Mucosa of gallbladder (tissue), 1 donor: Measurements from ENCODE around the gene POLE. TPM values are rescaled to one million over a fixed set of nuclear protein-coding genes. Genes with fewer than 3 reads are reported as not detected.

ENCODE experiments used
- DNase-seq: peaks from one replicate; pipeline ENCODE4 v3.0.0-alpha.2; 2020; ENCODE audit warnings: low spot score
- total RNA-seq: library from RNA; stranded (reverse); gene quantifications from one replicate; pipeline ENCODE4 v1.2.1, GENCODE V29; 2021
- donor health status: DM: no; HTN: no; CAD: no.

The POLE gene
- total RNA-seq, 1 donor from 2014 or later, result 40.4 TPM

DNA sequence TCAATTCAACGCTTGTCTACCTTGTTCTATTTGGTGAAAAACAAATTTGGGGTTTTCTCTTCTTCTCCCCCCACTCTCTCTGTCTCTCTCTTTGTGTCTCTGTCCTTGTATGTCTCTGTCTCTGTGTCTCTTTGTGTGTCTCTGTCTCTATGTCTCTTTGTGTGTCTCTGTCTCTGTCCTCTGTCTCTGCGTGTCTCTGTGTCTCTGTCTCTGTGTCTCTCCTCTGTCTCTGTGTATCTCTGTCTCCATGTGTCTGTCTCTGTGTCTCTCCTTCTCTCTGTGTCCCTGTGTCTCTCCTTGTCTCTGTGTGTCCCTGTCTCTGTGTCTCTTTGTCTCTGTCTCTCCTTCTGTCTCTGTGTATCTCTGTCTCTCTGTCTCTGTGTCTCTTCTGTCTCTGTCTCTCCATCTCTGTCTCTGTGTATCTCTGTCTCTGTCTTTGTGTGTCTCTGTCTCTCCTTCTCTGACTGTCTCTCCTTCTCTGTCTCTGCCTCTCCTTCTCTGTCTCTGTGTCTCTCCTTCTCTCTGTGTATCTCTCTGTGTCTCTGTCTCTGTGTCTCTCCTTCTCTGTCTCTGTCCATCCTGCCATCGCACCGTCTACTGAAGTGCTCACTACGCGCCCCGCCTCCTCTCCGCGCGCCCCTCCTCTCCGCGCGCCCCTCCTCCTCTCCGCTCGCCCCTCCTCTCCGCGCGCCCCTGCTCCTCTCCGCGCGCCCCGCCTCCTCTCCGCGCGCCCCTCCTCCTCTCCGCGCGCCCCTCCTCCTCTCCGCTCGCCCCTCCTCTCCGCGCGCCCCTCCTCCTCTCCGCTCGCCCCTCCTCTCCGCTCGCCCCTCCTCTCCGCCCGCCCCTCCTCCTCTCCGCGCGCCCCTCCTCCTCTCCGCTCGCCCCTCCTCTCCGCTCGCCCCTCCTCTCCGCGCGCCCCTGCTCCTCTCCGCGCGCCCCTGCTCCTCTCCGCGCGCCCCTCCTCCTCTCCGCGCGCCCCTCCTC lies 89.5 kb downstream of the POLE start:
- no peak for DNase-seq

DNA sequence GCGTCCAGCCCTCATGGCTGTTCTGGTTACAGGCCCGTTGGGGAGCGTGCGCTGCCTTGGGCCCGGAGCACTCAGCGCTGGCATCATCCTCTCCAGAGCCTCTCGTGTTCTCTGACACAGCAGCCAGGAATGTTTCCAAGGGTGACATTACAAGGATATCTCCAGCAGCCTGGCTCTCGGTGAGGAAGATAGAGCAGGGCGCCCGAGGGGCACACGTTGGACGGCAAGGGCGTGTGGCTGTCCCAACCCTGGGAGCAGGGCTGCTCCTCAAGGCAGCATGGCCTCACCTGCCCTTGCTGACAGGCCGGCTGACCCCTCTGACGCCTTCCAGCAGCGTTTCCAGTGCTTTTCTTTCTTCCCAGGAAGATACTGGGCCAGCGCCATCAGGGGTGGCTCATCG lies 91.1 kb downstream of the POLE start:
- no peak for DNase-seq

DNA sequence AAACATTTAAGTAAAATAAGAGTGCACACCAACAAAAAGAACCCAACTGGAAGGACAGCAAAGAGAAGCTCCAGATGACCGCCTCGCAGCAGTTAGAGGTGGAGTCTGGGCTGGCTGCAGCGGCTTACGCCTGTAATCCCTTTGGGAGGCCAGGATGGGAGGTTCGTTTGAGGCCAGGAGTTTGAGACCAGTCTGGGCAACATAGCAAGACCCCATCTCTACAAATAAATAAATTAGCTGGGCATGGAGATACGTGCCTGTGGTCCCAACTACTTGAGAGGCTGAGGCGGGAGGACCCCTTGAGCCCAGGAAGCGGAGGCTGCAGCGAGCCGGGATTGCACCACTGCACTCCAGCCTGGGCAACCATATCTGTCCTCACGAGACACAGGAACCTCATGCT lies 92.0 kb downstream of the POLE start:
- DNase-seq, result no peak

DNA sequence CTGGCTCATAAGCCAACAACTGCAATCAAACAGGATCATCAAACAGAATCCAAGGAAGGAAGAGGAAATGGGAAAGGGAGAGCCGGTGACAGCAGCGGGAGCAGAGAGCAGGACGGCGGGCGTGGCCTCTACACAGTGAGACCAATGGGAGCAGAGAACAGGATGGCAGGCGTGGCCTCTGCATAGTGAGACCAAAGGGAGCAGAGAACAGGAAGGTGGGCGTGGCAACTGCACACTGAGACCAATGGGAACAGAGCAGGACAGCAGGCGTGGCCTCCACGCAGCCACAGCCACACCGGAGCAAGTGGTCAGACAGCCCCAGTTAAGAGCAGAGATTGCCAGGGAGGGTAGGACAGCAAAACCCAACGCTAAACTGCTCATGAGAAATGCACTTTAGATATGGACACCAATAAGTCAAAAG lies 93.2 kb downstream of the POLE start:
- peak; percentile 95 for DNase-seq

DNA sequence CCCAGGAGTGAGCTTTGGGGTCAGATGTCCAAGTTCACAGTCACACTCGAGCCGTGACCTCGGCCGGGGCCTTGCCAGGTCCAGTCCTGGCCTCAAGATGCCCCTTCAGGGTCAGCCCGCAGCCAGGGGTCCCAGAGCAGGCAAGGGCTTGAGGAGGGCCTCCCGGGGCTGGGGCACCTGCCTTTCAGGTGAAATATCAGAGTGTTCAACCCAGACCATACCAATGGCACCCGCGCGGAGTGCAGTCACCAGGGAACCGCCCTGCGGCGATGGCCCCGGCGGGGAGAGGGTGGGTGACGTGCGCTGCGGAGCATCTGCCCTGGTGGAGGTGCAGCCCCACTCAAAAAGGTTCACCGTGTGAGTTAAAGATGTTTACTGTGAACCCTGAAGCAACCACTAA lies 93.6 kb downstream of the POLE start:
- no peak for DNase-seq

DNA sequence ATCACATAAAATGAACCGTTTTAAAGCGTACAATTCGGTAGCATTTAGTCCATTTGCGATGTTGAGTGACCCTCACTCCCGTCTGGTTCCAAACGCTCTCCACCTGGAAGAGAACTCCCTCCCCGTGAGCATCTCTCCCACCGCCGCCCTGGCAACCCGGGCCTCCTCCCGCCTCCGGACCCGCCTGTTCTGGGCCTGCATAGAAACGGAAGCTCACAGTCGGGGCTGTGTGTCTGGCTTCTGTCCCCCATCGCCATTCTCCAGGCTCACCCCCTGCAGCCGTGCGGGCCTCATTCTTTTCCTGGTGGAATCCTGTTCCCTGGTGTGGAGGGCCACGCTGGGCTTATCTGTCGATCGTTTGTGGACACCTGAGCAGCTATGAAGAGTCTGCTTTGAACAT lies 94.1 kb downstream of the POLE start:
- DNase-seq, result no peak

DNA sequence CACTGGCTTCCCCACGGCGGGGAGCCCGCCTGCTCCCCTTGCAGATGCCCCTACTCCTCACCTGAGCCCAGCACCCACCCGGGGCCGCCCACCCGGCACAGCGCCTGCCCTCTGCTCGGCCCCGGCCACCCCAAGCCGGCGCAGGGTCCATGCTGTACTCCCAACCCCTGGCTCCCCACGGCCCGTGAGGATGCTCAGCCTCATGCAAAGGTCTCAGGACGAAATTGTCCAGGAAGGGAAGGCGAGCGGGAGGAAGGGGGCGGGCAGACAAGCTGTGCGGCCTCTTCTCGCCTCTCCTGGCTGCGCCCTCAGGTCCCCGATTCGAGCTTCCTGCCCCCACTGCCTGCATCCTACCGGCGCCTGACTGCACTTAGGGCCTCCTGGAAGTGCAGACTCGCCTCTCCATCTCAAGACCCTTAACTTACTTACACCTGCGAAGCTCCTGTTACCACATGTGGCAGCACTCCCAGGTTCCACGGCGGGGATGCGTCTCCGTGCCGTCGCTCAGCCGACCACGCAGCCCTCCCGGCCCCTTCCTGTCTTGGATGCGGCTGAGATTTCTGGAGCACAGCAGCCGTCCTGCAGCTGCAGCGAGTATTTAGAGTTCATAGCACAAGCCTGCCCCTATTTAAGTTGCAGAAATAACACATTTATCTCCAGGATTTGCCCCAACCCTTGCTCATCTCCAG lies 94.7 kb downstream of the POLE start:
- DNase-seq, result no peak

DNA sequence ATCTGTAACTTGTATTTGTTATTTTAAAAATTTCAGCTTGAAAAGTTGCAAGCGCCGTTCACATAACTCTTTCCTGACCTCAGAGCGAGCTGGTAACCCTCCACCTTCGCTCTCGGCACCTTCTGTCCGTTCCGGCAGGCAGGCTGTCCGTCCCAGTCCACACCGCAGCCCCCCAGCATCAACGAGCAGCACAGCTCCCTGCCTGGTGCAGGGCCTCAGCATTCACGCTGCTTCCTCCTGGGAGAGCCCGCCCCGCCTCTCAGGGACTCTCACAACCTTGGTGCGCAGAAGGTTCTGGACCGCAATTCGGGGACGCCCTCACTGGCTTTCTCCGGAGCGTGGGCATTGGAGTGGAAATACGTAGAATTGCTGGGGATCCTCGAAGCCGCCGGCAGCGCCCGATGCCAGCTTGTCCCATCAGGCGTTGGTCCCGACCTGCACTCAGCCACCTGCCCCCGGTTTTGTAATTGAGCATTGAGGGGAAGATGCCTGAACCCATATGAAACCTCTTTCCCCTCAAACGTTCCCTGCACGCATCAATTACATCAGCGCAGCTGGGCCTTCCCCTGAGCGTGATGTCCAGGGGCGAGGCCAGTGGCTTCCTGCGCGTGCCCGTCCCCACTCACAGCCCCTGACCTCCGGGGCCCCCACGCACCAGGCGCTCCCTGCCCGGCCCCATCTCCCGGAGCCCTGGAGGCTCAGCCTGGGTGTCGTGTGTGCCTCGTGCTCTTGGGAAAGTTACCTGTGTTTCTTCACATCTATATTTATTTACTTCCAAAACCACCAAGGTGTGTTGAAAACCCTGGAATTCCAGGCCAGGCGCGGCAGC lies 95.8 kb downstream of the POLE start:
- no peak for DNase-seq

DNA sequence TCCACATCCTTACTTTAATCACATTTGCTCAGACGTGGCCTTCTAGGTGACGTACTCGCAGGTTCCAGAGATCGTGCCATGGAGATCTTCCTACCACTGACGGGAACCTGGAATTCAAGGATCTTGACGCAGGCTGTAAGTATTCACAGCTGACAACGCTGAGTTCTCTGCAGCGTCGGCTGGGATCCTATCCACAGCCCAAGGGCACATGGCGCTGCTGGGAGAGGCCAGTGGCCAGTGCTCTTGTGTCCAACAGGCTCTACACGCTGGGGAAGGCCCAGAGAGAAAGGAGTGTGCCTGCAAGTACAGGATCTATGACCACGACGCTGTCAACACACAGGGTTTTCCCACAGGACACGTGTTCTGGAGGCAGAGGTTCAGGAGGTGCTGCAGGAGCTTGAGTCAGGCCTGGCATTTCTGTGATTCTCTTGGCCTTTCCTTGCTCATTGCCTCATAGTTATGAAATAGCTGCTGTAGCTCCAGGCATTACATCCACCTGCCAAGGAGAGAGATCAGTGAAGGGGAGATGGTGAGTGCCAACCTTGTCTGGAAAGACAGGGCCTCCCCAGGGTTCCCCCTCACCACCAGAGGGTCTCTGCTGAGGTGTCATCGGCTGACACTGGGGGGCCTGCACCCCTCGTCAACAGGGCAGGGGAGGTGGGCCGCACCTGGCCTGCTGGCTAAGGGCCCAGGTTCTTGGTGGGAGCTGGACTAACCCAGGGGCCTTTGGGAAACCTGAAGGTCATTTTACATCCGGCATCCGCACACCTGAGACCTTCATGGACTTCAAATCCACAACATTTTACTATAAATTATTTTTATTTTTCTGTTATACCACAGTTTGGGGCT lies 98.1 kb downstream of the POLE start:
- DNase-seq, result no peak

DNA sequence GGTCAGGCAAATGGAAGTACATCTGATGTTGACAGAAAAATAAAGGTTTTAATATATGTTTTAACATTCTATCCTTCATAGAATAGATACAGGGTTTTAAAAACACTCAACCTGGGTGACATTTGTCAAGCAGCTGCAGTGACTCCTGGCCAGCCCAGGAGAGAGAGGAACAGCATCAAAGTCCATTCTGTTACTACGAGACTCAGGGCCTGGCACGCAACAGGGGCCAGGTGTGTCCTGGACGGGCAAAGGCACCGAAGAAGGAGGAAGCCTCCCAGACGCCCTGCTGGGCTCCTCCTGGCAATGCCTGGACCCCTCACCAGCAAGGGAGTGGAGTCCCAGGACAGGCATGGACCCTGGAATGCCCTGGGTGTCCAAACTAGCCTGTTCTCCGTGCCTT lies 98.8 kb downstream of the POLE start:
- no peak for DNase-seq

DNA sequence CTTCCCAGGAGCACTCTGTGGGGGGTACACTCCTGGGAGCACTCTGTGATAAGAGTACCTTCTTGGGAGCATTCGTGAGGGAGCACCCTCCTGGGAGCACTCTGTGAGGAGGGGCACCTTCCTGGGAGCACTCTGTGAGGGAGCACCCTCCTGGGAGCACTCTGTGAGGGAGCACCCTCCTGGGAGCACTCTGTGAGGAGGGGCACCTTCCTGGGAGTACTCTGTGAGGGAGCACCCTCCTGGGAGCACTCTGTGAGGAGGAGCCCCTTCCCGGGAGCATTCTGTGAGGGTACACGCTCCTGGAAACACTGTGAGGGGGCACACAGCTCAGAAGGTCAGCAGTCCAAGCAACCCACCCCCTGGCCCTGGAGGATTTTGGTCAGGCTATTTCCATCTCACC lies 99.4 kb downstream of the POLE start:
- no peak for DNase-seq

DNA sequence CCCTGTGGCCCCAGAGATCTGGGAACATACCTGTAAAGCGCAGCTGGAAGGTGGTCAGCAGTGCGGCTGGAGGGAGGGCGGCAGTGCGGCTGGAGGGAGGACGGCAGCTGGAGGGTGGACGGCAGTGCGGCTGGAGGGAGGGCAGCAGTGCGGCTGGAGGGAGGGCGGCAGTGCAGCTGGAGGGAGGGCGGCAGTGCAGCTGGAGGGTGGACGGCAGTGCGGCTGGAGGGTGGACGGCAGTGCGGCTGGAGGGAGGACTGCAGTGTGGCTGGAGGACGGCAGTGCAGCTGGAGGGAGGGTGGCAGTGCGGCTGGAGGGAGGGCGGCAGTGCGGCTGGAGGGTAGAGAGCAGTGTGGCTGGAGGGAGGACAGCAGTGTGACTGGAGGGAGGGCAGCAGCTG lies 100.2 kb downstream of the POLE start:
- no peak for DNase-seq

DNA sequence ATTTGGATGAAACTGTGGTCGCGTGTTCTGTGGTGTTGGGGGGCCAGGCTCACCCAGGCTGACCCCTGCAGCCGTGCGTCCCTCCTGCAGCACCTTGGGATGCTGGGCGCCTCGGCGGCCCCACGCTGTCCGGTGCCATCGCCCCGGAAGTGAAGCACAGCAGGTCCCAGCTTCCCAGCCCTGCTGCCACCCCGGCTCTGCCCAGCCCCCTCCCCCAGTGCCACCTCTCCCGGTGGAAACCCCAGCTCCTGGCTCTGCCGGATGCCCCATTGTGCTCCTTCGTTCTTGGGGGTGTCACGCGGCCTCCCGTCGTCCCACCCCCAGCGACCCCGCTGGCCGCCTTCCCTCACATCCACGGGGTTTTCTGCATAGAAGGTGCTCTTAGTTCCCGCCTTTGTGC lies 102.0 kb downstream of the POLE start:
- DNase-seq, result no peak

DNA sequence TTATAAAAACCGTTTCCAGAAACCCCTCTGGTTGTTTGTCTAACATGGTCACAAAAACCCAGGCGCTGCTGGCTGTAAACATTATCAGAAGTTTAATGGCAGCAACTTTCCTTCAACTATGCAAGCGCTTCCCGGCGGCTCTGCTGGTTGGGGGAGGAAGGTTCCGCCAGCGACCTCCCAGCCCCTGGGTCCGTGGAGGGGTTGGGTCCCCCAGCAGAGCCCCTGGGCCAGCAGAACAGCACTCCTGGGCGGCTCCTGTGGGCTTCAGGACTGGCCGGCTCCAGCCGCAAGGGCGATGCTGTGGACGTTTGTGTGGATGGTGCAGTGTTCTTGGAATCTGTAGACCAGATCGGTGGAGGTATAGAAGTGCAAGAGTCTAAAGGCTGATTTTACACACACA lies 102.7 kb downstream of the POLE start:
- no peak for DNase-seq

DNA sequence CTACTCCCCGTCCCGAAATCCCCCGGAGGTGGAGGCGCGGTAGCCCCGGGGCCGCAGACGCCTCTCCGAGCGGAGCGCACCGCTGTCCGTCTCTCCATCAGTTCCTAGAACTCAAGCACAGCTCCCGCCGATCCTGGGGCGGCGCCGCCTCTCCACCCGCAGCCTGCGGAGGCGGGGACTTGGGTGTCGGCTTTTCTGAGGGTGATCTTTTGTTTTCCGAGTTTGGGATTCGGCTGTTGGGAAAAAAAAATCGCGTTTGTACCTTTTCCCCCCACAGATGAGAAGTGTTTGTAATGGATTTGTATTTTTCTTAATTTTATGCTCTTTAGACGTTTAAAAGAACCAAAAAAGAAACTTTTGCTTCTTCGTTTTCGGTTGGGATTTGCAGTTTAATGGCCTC lies 103.4 kb downstream of the POLE start:
- DNase-seq, result no peak

DNA sequence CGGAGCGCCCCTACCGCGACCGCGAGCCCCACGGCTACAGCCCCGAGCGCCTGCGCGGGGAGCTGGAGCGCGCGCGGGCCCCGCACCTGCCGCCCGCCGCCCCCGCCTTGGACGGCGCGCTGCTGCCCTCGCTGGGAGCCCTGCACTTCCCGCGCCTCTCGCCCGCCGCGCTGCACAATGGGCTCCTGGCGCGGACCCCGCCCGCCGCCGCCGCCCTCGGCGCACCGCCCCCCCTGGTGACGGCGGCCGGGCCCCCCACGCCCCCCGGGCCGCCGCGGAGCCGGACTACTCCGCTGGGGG lies 103.8 kb downstream of the POLE start:
- no peak for DNase-seq

DNA sequence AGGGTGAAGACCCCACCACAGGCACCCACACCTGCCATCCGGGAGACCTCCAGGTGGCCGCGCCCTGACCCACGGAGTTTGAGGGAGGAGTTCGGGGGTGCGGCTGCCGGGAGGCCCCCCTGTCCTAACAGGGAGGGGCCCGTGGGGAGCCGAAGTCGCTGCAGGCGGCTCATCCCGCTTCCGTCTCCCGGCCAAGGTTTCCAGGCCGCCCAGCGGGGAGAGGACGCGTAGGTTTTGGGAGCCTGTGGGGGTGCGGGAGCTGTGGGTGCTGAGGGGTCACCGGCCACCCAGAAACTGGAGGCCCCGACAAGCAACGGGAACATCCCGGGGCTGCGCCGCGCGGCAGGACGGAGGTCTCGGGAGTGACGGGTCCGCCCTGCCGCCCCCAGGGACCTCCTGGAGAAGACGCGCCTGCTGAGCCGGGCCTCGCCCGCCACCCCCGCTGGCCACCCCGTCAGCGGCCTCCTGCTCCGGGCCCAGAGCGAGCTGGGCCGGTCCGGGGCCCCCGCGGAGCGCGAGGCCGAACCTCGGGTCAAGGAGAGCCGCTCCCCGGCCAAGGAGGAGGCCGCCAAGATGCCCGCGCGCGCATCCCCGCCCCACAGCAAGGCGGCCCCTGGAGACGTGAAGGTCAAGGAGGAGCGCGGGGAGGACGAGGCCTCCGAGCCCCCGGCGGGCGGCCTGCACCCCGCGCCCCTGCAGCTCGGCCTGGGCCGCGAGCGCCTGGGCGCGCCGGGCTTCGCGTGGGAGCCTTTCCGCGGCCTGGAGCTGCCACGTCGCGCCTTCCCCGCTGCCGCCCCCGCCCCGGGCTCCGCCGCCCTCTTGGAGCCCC lies 104.3 kb downstream of the POLE start:
- DNase-seq, result no peak

DNA sequence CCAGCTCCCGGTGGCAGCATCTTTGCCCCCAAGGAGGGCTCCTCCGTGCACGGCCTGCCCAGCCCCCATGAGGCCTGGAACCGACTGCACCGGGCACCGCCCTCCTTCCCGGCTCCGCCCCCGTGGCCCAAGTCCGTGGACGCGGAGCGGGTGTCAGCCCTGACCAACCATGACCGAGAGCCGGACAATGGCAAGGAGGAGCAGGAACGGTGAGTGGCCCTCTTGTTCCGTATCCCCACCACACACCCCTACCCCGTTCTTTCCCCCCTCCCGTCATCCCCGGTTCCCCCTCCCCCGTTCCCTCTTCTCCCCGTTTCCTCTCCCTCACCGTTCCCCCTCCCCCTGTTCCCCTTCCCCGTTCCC lies 105.1 kb downstream of the POLE start:
- DNase-seq, result no peak

DNA sequence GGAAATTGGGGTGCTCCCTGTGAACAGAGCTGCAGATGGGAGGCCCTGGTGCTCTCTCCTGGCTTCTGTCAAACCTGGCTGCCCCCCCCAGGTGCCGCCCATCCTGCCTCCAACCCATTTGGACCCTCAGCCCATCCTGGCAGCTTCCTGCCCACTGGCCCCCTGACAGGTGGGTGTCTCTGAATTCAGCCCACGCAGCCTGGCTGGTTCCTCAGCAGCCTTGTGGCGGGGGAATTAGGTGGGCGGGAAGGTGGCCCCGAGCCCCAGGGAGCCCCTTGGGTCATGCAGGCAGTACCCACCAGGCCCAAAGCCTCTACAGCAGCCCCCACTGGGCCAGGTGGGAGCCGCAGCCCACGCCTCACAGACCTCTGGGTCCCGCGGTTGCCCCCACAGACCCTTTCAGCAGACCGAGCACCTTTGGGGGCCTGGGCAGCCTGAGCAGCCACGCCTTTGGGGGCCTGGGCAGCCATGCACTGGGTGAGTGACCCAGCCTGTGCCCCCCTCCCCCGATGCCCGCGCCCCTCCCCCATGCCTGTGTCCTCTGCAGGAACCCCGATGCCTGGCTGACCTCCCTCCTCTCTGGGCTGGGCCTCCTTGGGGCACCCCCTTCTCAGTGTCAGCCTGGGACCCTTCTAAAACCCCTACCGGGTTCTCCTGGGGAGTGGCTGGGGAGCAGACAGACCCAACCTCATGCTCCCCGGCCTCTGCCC lies 105.6 kb downstream of the POLE start:
- DNase-seq, result no peak

DNA sequence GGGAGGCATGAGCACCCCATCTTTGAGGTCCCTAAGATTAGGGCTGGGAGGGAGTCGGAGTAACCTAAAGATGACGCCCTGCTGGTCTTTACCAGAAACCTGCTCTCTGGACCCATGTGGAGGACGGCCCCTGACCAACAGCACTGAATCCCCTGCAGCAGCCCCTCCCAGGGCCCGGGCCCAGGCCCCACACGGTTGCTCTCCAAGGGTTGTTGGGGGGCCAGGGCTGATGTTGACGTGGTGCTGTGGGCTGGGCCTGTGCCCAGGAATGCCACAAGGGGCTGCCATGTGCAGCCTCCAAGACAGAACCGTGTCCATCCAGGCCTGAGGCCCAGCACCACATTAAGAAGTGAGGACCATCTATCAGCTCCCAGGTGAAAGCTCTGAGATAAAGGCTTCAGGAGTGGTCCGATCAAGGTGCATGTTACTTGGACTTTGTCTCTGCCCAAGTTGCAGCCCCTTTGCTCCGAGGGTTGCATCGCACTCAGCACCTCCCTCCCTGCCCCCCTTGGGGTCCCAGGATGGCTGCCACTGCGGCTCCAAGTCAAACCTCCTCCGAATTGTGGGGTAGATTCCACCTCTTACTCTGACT lies 106.3 kb downstream of the POLE start:
- no peak for DNase-seq
